ENCODE results near the gene AKAP11. TPM values are rescaled to one million over a fixed set of nuclear protein-coding genes. Genes with fewer than 3 reads are reported as not detected.

AKAP11 gene
- total RNA-seq, 3 donors from 2014 or later, result 32.0 to 39.5 (median 38.0) TPM

- no peak for DNase-seq (ENCODE audit: low spot score in 2 of 2)
- Histone ChIP-seq H3K4me1 (no peaks in the 10 kb centered on the region), H3K36me3 (no peaks in the 10 kb centered on the region), H3K27me3 (no peaks in the 10 kb centered on the region), H3K9me3 (no peaks in the 10 kb centered on the region), H3K27ac (no peak overlapping the region), H3K4me3 (no peak overlapping the region)
- no peak for TF ChIP-seq POLR2AphosphoS5 (IDR thresholded peaks at IDR 0.05)
- TF ChIP-seq POLR2A (IDR thresholded peaks at IDR 0.05), result no peak
- TF ChIP-seq CTCF (IDR thresholded peaks at IDR 0.05), result no peak
- intact Hi-C loops (cut with DNase I; ENCODE audit: low total_unique reads), result no loop called here
Measured at GRCh38 chr13:42260903-42261654, 10.9 kb upstream of the AKAP11 start.

- TF ChIP-seq POLR2A (IDR thresholded peaks at IDR 0.05) (no peak), POLR2AphosphoS5 (IDR thresholded peaks at IDR 0.05) (no peak), CTCF (IDR thresholded peaks at IDR 0.05) (no peak)
- H3K27me3 ChIP-seq, result no peaks in the 10 kb centered on the region
- no peak for DNase-seq (ENCODE audit: low spot score in 2 of 2)
- intact Hi-C loops (cut with DNase I; ENCODE audit: low total_unique reads), result no loop called here
- H3K4me1 ChIP-seq, result no peaks in the 10 kb centered on the region
- H3K9me3 ChIP-seq, result no peaks in the 10 kb centered on the region
- H3K4me3 ChIP-seq, result no peak overlapping the region
- H3K27ac ChIP-seq, result no peak overlapping the region
- H3K36me3 ChIP-seq, result no peaks in the 10 kb centered on the region
Measured at GRCh38 chr13:42266473-42266872, 5.5 kb upstream of the AKAP11 start.

GRCh38 chr13:42270160-42270856 lies 1.6 kb upstream of the AKAP11 start:
- intact Hi-C loops (cut with DNase I; ENCODE audit: low total_unique reads), result no loop called here
- Histone ChIP-seq H3K4me3 (no peak overlapping the region), H3K27ac (no peak overlapping the region), H3K27me3 (no peaks in the 10 kb centered on the region), H3K36me3 (no peaks in the 10 kb centered on the region), H3K9me3 (no peaks in the 10 kb centered on the region), H3K4me1 (no peaks in the 10 kb centered on the region)
- no peak for DNase-seq (ENCODE audit: low spot score in 2 of 2)
- TF ChIP-seq POLR2A (IDR thresholded peaks at IDR 0.05) (no peak), CTCF (IDR thresholded peaks at IDR 0.05) (no peak), POLR2AphosphoS5 (IDR thresholded peaks at IDR 0.05) (no peak)

- no peak for DNase-seq (ENCODE audit: low spot score in 2 of 2)
- H3K4me3 ChIP-seq, result peak overlapping the region in 2 of 3 donors; percentile 93 to 98
- intact Hi-C loops (cut with DNase I; ENCODE audit: low total_unique reads), result no loop called here
- peak overlapping the region; percentile 91 to 96 for H3K27ac ChIP-seq
- H3K4me1 ChIP-seq, result no peaks in the 10 kb centered on the region
- H3K27me3 ChIP-seq, result no peaks in the 10 kb centered on the region
- no peaks in the 10 kb centered on the region for H3K9me3 ChIP-seq
- H3K36me3 ChIP-seq, result no peaks in the 10 kb centered on the region
- no peak for TF ChIP-seq CTCF (IDR thresholded peaks at IDR 0.05)
- TF ChIP-seq POLR2A (IDR thresholded peaks at IDR 0.05), result no peak
- TF ChIP-seq POLR2AphosphoS5 (IDR thresholded peaks at IDR 0.05), result no peak
Measured at GRCh38 chr13:42270857-42271215, 1.1 kb upstream of the AKAP11 start.

All from breast epithelium (tissue), 4 donors.